Measurements from ENCODE around the gene DNAJC3. TPM values are rescaled to one million over a fixed set of nuclear protein-coding genes. Genes with fewer than 3 reads are reported as not detected.

Gene DNAJC3
- polyA plus RNA-seq, 1 of the 3 experiments (the other 2 are of a cell fraction) = 5.8 TPM

DNA sequence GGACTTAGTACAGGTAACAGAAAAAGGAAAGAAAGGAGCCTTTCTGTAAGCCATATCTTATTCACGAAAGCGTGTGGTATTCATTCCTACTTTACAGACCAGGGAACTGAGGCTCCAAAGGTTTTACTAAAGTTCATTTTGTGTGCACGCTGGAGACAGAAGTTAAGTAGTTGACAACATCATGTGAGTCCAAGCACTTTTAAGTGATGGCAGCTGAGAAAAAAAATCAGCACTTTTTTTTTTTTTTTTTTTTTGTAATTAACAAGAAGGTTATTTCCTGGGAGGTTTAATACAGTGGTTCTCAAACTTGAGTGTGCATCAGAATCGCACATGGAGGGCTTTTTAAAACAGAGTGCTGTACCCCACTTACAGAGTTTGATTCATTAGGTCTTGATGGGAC, 2.0 kb downstream of the DNAJC3 start:
- Histone ChIP-seq H3K9me2 (no peaks in the 10 kb centered on the region), H3K4me3 (ENCODE audit: low read depth in 2 of 2, low read length in 1 of 2) (no peak overlapping the region; a peak in 1 of 4 replicates), H3K36me3 (replicated peaks in 1 of 2; ENCODE audit: control insufficient read depth in 1 of 2, insufficient read depth in 2 of 2, low read length in 1 of 2) (peaks cover under 1 to 5% of the 10 kb centered on the region in 2 experiments), H3K27ac (ENCODE audit: low read depth in 2 of 2, low read length in 1 of 2) (no peak overlapping the region), H3F3A (replicated peaks; ENCODE audit: insufficient read depth) (peaks cover 7% of the 10 kb centered on the region), H4K20me1 (ENCODE audit: insufficient read depth) (peaks cover 24% of the 10 kb centered on the region; the same call in 1 of the 2 replicates), H3K79me2 (ENCODE audit: insufficient read depth) (peaks cover 71% of the 10 kb centered on the region), H3K9ac (peak overlapping the region; percentile 77; the same call in 1 of the 2 replicates), H2AFZ (ENCODE audit: low read depth) (no peak overlapping the region), H3K4me1 (ENCODE audit: control insufficient read depth in 1 of 2, insufficient read depth in 2 of 2, low read depth in 1 of 2, low read length in 1 of 2) (peaks cover 6% of the 10 kb centered on the region in 2 experiments; a peak in 3 of 4 replicates), H3K9me3 (no peaks in the 10 kb centered on the region), H3K27me3 (ENCODE audit: insufficient read depth) (no peaks in the 10 kb centered on the region), H3K4me2 (peak overlapping the region; percentile 77)
- ChIA-PET CTCF (no interaction called here), POLR2A (no interaction called here)
- 97% methylated on average over 4 of the region's 4 CpGs for WGBS (ENCODE audit: low lambda C conversion rate)
- TF ChIP-seq MXI1 (IDR thresholded peaks at IDR 0.05; ENCODE audit: low read depth, low read length) = no peak
- TF ChIP-seq FOXJ3 (CRISPR knock-in tag; IDR thresholded peaks at IDR 0.05) = no peak
- TF ChIP-seq, protein P1, sequence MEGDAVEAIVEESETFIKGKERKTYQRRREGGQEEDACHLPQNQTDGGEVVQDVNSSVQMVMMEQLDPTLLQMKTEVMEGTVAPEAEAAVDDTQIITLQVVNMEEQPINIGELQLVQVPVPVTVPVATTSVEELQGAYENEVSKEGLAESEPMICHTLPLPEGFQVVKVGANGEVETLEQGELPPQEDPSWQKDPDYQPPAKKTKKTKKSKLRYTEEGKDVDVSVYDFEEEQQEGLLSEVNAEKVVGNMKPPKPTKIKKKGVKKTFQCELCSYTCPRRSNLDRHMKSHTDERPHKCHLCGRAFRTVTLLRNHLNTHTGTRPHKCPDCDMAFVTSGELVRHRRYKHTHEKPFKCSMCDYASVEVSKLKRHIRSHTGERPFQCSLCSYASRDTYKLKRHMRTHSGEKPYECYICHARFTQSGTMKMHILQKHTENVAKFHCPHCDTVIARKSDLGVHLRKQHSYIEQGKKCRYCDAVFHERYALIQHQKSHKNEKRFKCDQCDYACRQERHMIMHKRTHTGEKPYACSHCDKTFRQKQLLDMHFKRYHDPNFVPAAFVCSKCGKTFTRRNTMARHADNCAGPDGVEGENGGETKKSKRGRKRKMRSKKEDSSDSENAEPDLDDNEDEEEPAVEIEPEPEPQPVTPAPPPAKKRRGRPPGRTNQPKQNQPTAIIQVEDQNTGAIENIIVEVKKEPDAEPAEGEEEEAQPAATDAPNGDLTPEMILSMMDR (IDR thresholded peaks at IDR 0.05) = no peak
- no peak for TF ChIP-seq RAD21 (IDR thresholded peaks at IDR 0.05; ENCODE audit: low read length)
- TF ChIP-seq SIN3A (IDR thresholded peaks at IDR 0.05; ENCODE audit: borderline replicate concordance, low read depth, low read length) = no peak
- TF ChIP-seq MEF2A (IDR thresholded peaks at IDR 0.05; ENCODE audit: borderline replicate concordance, low read depth) = no peak
- no peak for TF ChIP-seq YY1 (IDR thresholded peaks at IDR 0.05; ENCODE audit: low read depth)
- no peak for TF ChIP-seq FOSL2 (IDR thresholded peaks at IDR 0.05; ENCODE audit: borderline replicate concordance, low read depth)
- no peak for TF ChIP-seq EZH2phosphoT487 (IDR thresholded peaks at IDR 0.05; ENCODE audit: borderline replicate concordance, low read depth)
- TF ChIP-seq RCOR1 (IDR thresholded peaks at IDR 0.05; ENCODE audit: low read length) = no peak
- no peak for TF ChIP-seq ELF1 (IDR thresholded peaks at IDR 0.05)
- no peak for TF ChIP-seq GABPA (IDR thresholded peaks at IDR 0.05; ENCODE audit: low read depth)
- TF ChIP-seq, protein P2, sequence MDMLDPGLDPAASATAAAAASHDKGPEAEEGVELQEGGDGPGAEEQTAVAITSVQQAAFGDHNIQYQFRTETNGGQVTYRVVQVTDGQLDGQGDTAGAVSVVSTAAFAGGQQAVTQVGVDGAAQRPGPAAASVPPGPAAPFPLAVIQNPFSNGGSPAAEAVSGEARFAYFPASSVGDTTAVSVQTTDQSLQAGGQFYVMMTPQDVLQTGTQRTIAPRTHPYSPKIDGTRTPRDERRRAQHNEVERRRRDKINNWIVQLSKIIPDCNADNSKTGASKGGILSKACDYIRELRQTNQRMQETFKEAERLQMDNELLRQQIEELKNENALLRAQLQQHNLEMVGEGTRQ (IDR thresholded peaks at IDR 0.05; ENCODE audit: borderline replicate concordance, low read depth, low read length) = no peak
- no peak for TF ChIP-seq TAF1 (IDR thresholded peaks at IDR 0.05; ENCODE audit: borderline replicate concordance, low read depth, low read length)
- TF ChIP-seq, protein P3, sequence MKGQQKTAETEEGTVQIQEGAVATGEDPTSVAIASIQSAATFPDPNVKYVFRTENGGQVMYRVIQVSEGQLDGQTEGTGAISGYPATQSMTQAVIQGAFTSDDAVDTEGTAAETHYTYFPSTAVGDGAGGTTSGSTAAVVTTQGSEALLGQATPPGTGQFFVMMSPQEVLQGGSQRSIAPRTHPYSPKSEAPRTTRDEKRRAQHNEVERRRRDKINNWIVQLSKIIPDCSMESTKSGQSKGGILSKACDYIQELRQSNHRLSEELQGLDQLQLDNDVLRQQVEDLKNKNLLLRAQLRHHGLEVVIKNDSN (IDR thresholded peaks at IDR 0.05; ENCODE audit: borderline replicate concordance, low read depth) = no peak
- TF ChIP-seq TCF12 (IDR thresholded peaks at IDR 0.05) = no peak
- TF ChIP-seq POLR2AphosphoS5 (IDR thresholded peaks at IDR 0.05; ENCODE audit: low read depth, low read length) = no peak
- no peak for DNase-seq
